BJ (cell line): ENCODE results near the gene TRAP1. TPM values are rescaled to one million over a fixed set of nuclear protein-coding genes. Genes with fewer than 3 reads are reported as not detected.

ENCODE experiments used
- CTCF ChIA-PET: fragments of 350-600 bp; formaldehyde crosslinking; extraction: SDS; loops from one replicate; lab custom pipeline; 2021; ENCODE audit warnings: antibody characterized with exemption, inconsistent platforms; lab: Yijun Ruan, JAX
- POLR2A ChIA-PET: fragments of 300-600 bp; sonication (Branson Sonifier 250); formaldehyde crosslinking; extraction: SDS; loops from one replicate; lab custom pipeline; 2021; ENCODE audit warnings: antibody characterized with exemption; lab: Charles Lee
- DNase-seq: peaks from one replicate; pipeline ENCODE4 v3.0.0-alpha.2; 2011; ENCODE audit warnings: low read depth
- H3K27me3 ChIP-seq: 2 replicates; pipeline ENCODE4 v1.6.0; 2011; ENCODE audit warnings: low read length; ENCODE audit not compliant: control insufficient read depth, insufficient read depth
- H3K36me3 ChIP-seq: 2 replicates; pipeline ENCODE4 v1.5.1; 2011; ENCODE audit warnings: low read length; ENCODE audit not compliant: control insufficient read depth, insufficient read depth
- H3K4me3 ChIP-seq: 2 replicates; pipeline ENCODE4 v1.5.1; 2011; ENCODE audit warnings: low read depth, mild to moderate bottlenecking, control low read depth, low read length
- CTCF ChIP-seq: IDR thresholded peaks from 2 replicates; pipeline ENCODE4 v1.5.1; 2011; ENCODE audit warnings: low read depth, mild to moderate bottlenecking, control low read depth, inconsistent platforms, low read length, moderate library complexity; ENCODE audit not compliant: insufficient read depth
- polyA plus RNA-seq: library from polyadenylated mRNA; depleted of rRNA; stranded (reverse); fragments of >200 nt; gene quantifications from 2 replicates; pipeline ENCODE4 v1.2.3, GENCODE V29; 2011

Gene TRAP1
- polyA plus RNA-seq, 1 experiment = 112 TPM

- Histone ChIP-seq H3K4me3 (no peak overlapping the region), H3K36me3 (peaks cover 11% of the 10 kb centered on the region), H3K27me3 (no peaks in the 10 kb centered on the region)
- TF ChIP-seq CTCF = no peak
- ChIA-PET POLR2A (no interaction called here), CTCF (interaction anchor here (1.0 kb wide), 1 partner anchor 9 kb away, joined by 3 read pairs; no protein-coding TSS in a partner anchor)
- no peak for DNase-seq
Observed at GRCh38 chr16:3642397-3643094, 74.8 kb downstream of the TRAP1 start.

- peaks cover 11% of the 10 kb centered on the region for H3K36me3 ChIP-seq
- no peaks in the 10 kb centered on the region for H3K27me3 ChIP-seq
- DNase-seq = no peak
- no peak for TF ChIP-seq CTCF
- CTCF ChIA-PET = interaction anchor here (1.0 kb wide), 1 partner anchor 10 kb away, joined by 3 read pairs; no protein-coding TSS in a partner anchor
- H3K4me3 ChIP-seq = no peak overlapping the region
- POLR2A ChIA-PET = no interaction called here
Observed at GRCh38 chr16:3641801-3642396, 75.4 kb downstream of the TRAP1 start.

- no peak for TF ChIP-seq CTCF
Observed at GRCh38 chr16:3640632-3641501, 76.5 kb downstream of the TRAP1 start.

GRCh38 chr16:3640207-3640606, 77.1 kb downstream of the TRAP1 start:
- Histone ChIP-seq H3K27me3 (no peaks in the 10 kb centered on the region), H3K4me3 (no peak overlapping the region), H3K36me3 (peaks cover 11% of the 10 kb centered on the region)
- POLR2A ChIA-PET = no interaction called here
- CTCF ChIA-PET = interaction anchor here (0.6 to 1.1 kb wide), 2 partner anchors 14 to 51 kb away, joined by 3 to 4 read pairs; no protein-coding TSS in a partner anchor
- no peak for TF ChIP-seq CTCF
- DNase-seq = no peak

More at GRCh38 chr16:3640632-3641501, 76.5 kb downstream of the TRAP1 start:
- DNase-seq = no peak
- POLR2A ChIA-PET = no interaction called here
- Histone ChIP-seq H3K36me3 (peaks cover 11% of the 10 kb centered on the region), H3K4me3 (no peak overlapping the region), H3K27me3 (no peaks in the 10 kb centered on the region)
- CTCF ChIA-PET = interaction anchor here (1.1 kb wide), 1 partner anchor 13 kb away, joined by 4 read pairs; no protein-coding TSS in a partner anchor
